NCI-H510A treated with DMSO at 0.1 percent for 48 hours (cell line): Measurements from ENCODE around the gene LY6G6D.

Experiments
- DNase-seq: peaks from one replicate; lab custom pipeline; 2025; lab: John Stamatoyannopoulos, UW

The LY6G6D gene

GRCh38 chr6:31720196-31720770 is 5.1 kb downstream of the LY6G6D start:
- no peak for DNase-seq

- DNase-seq, result no peak
Measured at GRCh38 chr6:31721351-31722020, 6.3 kb downstream of the LY6G6D start, which contains the start of gene LY6G6C. TSS of gene LY6G6C (minus strand) at chr6:31721746. CDS start at chr6:31721679, 67 bp downstream.

- no peak for DNase-seq
Measured at GRCh38 chr6:31722173-31722572, 7.0 kb downstream of the LY6G6D start.

- DNase-seq, result no peak
Measured at GRCh38 chr6:31723245-31723979, 8.3 kb downstream of the LY6G6D start, which contains the start of gene MPIG6B. TSS of gene MPIG6B (plus strand) at chr6:31723373. CDS start at chr6:31723384, 11 bp downstream.

- DNase-seq, result no peak
Measured at GRCh38 chr6:31723980-31724691, 9.0 kb downstream of the LY6G6D start.

DNA sequence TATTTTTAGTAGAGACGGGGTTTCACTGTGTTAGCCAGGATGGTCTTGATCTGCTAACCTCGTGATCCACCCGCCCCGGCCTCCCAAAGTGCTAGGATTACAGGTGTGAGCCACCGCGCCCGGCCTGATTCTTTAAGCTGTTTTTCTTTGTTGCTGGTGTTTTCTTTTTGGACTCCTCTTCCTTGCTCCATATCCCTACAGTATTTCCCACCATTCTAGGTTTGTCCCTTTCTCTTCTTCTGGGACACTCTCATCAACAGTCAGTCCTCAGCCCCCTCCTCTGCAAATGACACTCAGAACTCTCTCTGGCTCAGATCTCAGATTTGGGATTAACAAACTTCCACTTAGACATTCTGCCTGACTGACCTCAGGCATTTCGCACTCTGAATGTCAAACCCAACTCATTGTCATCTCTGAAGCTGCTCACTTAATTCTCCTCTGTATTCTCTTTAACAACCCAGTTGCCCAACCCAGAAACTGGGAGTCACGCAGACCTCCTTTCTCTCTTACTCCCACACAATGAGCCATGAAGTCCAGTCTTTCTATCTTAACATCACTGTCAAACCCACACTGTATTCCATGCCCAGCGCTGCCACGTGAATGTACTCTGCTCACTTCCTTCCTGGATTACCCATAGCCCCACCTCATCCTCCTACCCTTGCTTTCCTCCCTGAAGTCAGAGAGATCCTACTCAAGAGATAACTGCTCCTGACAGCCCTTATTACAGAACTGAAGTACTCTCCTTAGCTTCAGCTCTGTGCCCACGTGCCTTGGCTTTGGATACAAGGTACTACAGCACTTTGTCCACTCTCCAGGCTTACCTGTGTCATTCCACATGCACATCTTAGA is 10.6 kb downstream of the LY6G6D start:
- no peak for DNase-seq

DNA sequence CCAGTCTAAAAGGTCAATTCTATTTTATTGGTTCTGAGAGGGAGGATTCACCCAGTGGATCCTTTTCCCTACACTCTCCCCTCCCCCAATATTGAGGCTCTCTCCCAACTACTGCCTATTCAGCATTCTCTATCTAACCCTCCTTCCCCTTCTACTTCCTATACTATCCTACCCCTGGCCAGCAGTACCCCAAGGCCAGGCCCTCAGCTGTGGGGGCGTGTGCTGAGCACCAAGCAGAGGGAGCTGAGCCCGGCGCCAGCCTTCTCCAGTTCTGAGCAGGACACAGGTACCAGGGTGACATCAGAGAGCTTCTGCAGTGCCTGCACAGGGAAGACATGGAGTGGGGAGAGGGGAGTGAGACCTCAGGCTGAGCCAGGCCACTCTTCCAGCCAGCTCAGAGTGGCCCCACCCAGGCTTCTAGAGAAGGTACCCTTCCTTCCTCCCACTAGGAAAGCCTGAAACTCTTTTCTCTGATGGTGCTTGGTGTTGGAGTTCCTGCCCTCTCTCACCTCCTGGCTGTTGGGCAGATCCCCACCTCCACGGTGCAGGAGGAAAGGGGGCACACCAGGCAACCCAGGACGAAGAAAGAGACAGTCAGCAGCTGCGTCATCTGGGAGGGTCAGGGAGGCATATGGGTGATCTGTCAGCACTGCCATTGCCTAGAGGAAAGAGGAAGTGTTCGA is 12.0 kb downstream of the LY6G6D start:
- DNase-seq, result no peak

- DNase-seq, result no peak
Measured at GRCh38 chr6:31727717-31728671, 12.8 kb downstream of the LY6G6D start.

DNA sequence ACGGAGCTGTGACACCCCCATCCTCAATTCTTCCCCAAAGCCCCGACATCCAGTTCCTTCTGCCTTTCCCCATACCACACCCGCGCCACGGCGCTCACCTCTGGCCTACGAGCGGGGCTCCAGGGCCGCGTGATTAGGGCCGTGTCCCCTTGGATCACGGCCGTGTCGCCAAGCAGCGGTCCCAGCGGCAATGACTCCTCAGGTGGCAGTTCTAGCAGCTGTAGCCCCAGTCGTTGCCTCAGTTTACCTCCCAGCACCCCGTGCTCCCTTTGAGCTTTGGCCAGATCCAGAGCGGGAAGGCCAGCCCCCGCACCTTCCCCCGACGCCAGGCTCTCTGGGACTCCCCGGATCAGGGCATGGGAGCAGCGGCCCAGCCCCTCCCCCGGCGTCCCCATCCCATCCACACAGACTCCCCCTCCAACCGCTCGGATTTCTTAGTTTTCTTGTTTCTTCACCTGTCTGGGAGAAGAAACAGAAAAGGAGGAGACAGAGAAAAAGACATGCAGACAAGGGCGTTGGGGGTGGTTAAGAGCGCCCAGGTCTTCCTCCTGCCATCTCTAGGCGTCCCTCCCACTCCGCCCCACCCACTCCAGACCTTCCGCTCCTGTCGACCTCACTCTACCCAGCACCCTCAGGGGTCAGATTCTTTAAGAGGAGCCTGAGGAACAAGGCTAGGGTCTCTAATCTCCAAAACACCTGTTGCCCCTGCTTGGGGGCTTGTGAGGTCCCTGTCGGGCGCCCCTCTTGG is 13.8 kb downstream of the LY6G6D start, which contains the start of gene DDAH2:
TSS of gene DDAH2 (minus strand) at position 533 of the 748 bp plus-strand sequence. CDS start at position 395, 138 bp downstream.
- DNase-seq, result no peak

DNA sequence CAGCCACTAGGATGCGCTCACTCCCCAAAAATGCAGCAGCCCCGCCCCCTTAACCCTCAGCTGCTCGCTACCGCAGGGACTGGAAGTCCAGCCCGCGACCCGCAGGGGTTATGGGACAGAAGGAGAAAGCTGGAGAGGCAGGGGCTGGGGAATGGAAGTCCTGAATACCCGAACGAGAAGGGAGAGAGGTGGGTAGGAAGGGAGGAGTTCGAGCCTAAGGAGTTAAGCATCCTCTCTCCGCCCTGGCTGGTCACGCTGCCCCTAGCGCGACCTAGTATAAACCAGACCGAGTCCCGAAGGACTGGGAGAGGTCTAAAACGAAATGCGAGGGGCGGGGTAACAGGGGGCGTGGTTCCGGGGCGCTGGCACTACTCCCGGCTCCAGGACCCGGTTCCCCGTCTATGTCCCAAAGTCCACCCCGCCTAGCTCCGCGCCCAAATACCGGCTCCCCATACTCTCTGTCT is 14.4 kb downstream of the LY6G6D start:
- no peak for DNase-seq

GRCh38 chr6:31729979-31730630 is 15.0 kb downstream of the LY6G6D start:
- DNase-seq, result no peak

- no peak for DNase-seq
Measured at GRCh38 chr6:31730631-31731086, 15.5 kb downstream of the LY6G6D start.

DNA sequence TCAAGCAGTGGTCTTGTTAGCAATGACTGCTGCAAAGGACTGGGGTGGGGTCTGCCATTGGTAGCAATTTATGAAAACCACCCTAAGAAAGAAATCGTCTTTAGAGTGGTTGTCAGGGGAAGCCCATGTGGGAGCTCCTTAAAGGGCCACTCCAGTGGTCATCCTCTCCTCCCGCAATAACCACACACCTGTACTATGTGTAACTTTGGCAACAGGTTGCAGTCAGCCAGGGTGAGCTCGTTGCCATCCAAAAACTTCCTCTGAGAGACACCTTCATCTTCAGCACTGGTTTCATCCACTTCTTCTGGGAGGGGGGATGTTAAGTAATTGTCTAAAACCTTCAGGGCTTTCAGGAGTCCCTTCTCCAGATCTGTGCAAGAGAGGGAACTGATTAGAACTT is 16.9 kb downstream of the LY6G6D start:
- DNase-seq, result no peak

DNA sequence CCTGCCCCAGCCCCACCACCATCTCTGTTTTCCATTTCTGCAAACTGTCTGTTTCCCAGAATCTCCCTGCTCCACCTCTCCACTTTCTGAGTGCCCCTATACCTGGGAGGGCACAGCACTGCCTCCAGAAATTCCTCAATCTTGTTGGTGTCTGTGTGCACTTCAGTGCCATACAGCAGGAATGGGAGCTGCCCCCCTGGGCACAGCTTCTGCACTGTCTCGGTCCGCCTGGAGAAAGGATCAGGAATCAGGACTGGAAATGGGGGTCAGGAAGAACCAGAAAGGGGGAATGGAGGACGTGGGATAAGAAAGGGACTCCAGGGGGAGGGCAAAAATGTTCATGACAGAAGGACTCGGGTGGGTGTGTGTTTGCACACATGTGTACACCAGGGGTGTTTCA is 18.6 kb downstream of the LY6G6D start:
- DNase-seq, result no peak

DNA sequence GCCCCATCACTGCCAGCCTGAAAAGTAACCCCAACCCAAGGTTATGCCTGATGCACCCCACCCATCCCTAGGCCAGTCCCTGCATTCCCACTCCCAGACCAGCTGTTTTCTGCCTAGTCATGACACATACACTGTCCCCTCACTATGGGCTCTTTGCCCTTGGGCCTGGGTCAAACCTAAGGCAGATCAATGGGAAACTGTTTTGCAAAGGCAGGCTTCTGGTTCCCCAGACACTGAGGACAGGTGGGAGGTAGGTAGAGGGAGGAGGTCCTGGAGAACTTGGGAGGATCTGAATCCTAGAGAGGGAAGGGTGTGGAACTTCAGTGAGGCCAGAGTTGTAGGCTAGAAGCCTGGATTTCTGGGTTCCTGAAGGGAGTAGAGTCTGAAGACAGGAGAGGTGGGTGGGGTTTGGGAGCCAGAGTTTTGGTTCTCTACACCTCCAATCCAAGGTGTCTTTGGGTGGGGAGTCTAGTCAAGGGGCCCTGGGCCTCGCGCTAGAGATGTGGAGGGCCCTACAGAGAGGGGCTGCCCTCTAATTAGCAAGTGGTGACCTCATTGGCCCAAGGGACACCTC is 19.2 kb downstream of the LY6G6D start:
- DNase-seq, result no peak

DNA sequence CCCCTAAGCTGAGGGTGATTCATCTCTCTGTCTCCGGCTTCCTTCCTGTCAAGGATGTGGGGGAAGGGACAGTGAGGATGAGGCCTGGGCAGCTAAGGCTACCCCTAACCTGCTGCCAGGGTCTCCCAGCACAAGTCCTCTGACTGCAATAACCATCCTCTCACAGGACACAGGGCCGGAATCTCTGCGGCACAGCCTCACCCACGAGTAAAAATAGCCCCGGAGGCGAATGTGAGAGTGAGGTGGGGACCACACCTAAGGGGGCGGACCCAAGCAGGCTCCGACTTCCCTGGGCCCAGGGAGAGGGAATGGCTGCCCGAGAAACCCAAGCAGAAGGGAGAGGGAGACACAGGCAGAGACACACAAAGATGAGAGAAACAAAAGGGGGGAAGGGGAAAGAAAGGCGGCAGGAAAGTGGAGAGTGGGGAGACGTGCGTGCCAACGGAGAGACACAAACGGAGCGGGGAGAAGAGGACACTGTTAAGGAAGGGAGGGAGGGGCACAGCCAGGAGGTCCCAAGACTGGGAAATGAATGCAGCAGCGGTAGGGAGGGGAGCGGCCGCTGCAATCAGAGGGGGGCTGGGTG is 19.8 kb downstream of the LY6G6D start:
- DNase-seq, result no peak

DNA sequence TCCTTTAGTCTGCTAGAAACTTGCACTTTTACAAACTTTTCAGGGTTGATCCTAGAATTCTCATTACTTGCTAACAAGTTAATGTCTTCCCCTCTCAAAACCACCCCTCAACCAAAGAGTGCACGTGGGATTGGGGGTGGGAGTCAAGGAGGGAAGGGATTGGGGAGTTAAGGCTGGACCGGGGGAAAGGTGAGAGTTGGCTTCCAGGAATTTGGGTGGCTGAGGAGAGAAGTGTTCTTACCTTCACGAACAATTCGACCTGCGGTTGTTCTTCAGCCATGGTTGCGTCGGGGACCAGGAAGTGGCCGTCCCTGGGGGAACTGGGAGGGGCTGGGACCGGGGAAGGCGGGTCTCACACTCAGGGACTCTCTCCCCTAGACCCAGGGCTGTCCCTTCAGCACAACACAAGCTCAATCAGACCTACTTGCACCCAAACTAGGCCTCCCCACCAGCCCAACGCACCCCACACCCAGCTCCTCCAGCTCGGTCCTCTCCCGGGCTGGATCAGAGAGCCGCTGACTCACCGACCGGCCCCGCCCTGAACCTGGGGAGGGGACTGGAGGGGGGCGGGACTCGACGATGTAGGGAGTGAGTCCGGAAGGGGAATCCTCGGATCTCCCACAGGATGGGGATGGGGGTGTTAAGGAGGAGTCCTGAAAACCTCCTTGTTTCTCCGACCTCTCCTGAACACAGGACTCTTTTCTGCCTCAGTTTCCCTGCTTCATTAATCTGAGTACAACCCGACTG is 21.0 kb downstream of the LY6G6D start, which contains the start of gene CLIC1:
TSS of gene CLIC1 (minus strand) at position 510 of the 747 bp plus-strand sequence. CDS start at position 280, 230 bp downstream.
- DNase-seq, result peak; percentile 97
